Activated CD4-positive, alpha-beta T cell treated with anti-CD3 and anti-CD28 coated beads, Interleukin-2, amount 50 U/mL, for 1 hour (primary cell): ENCODE results near the gene MKRN1.
"Not testable (repeated sequence)": the region's sequence is repeated elsewhere in the genome, so short reads cannot be mapped to it uniquely, and the experiment has no call there.

Experiments used
- DNase-seq: peaks from one replicate; pipeline ENCODE4 v3.0.0-alpha.2; 2020

The MKRN1 gene

GRCh38 chr7:140484951-140485499 is 5.7 kb upstream of the MKRN1 start:
- DNase-seq: no peak

GRCh38 chr7:140484479-140484878 is 5.2 kb upstream of the MKRN1 start:
- no peak for DNase-seq

- no peak for DNase-seq
Observed at GRCh38 chr7:140479739-140480084, 407 bp upstream of the MKRN1 start.

GRCh38 chr7:140478246-140479061 is 851 bp downstream of the MKRN1 start:
- peak; percentile 35 for DNase-seq

- DNase-seq: no peak
Observed at GRCh38 chr7:140476698-140477261, 2.5 kb downstream of the MKRN1 start.

GRCh38 chr7:140475747-140476333 is 3.5 kb downstream of the MKRN1 start:
- peak; percentile 46 for DNase-seq

- no peak for DNase-seq
Observed at GRCh38 chr7:140463111-140463510, 16.2 kb downstream of the MKRN1 start.

GRCh38 chr7:140458916-140459315 is 20.4 kb downstream of the MKRN1 start:
- DNase-seq: no peak

GRCh38 chr7:140458201-140458600 is 21.1 kb downstream of the MKRN1 start:
- no peak for DNase-seq

GRCh38 chr7:140456551-140457051 is 22.7 kb downstream of the MKRN1 start:
- no peak for DNase-seq

GRCh38 chr7:140455743-140456142 is 23.6 kb downstream of the MKRN1 start:
- DNase-seq: no peak

- DNase-seq: no peak
Observed at GRCh38 chr7:140454657-140455015, 24.7 kb downstream of the MKRN1 start.

- DNase-seq: not testable (repeated sequence)
Observed at GRCh38 chr7:140453785-140454656, 25.3 kb downstream of the MKRN1 start.

- no peak for DNase-seq
Observed at GRCh38 chr7:140453273-140453672, 26.0 kb downstream of the MKRN1 start.

GRCh38 chr7:140451716-140452115 is 27.6 kb downstream of the MKRN1 start:
- DNase-seq: no peak

GRCh38 chr7:140448781-140449480 is 30.4 kb downstream of the MKRN1 start:
- no peak for DNase-seq

GRCh38 chr7:140447841-140448240 is 31.5 kb downstream of the MKRN1 start:
- no peak for DNase-seq

- DNase-seq: no peak
Observed at GRCh38 chr7:140446467-140446866, 32.8 kb downstream of the MKRN1 start.

GRCh38 chr7:140441519-140441918 is 37.8 kb downstream of the MKRN1 start:
- no peak for DNase-seq

- no peak for DNase-seq
Observed at GRCh38 chr7:140440593-140440992, 38.7 kb downstream of the MKRN1 start.

GRCh38 chr7:140439359-140439758 is 39.9 kb downstream of the MKRN1 start:
- DNase-seq: no peak

- no peak for DNase-seq
Observed at GRCh38 chr7:140435252-140435895, 43.9 kb downstream of the MKRN1 start.
